CD4-positive, alpha-beta T cell treated with Interleukin-4 for 4 hours (primary cell): ENCODE measurements around the gene NR2F1-AS1.

Source experiments
- DNase-seq: peaks from one replicate; pipeline ENCODE4 v3.0.0-alpha.2; 2020

NR2F1-AS1 gene

GRCh38 chr5:93603078-93603792 lies 22.2 kb upstream of the NR2F1-AS1 start:
- no peak for DNase-seq

GRCh38 chr5:93602241-93603077 lies 21.4 kb upstream of the NR2F1-AS1 start:
- no peak for DNase-seq

GRCh38 chr5:93601802-93602155 lies 20.8 kb upstream of the NR2F1-AS1 start:
- DNase-seq, result no peak

- no peak for DNase-seq
These were observed 20.2 kb upstream of the NR2F1-AS1 start for GRCh38 chr5:93601071-93601801.

- no peak for DNase-seq
These were observed 19.5 kb upstream of the NR2F1-AS1 start for GRCh38 chr5:93600409-93601070.

- DNase-seq, result no peak
These were observed 18.5 kb upstream of the NR2F1-AS1 start for GRCh38 chr5:93599399-93600120.

- no peak for DNase-seq
These were observed 18.0 kb upstream of the NR2F1-AS1 start for GRCh38 chr5:93599001-93599379.

GRCh38 chr5:93598091-93599000 lies 17.3 kb upstream of the NR2F1-AS1 start:
- no peak for DNase-seq

- no peak for DNase-seq
These were observed 15.9 kb upstream of the NR2F1-AS1 start for GRCh38 chr5:93596676-93597490.

- DNase-seq, result no peak
These were observed 15.3 kb upstream of the NR2F1-AS1 start for GRCh38 chr5:93596310-93596675.

- DNase-seq, result no peak
These were observed 14.6 kb upstream of the NR2F1-AS1 start for GRCh38 chr5:93595420-93596147.

GRCh38 chr5:93594591-93595419 lies 13.8 kb upstream of the NR2F1-AS1 start:
- DNase-seq, result no peak

- no peak for DNase-seq
These were observed 12.6 kb upstream of the NR2F1-AS1 start for GRCh38 chr5:93593476-93594131.

- DNase-seq, result no peak
These were observed 11.9 kb upstream of the NR2F1-AS1 start for GRCh38 chr5:93592883-93593282.

GRCh38 chr5:93591323-93591945 lies 10.4 kb upstream of the NR2F1-AS1 start:
- no peak for DNase-seq

GRCh38 chr5:93590493-93590892 lies 9.5 kb upstream of the NR2F1-AS1 start:
- no peak for DNase-seq

GRCh38 chr5:93589829-93590215 lies 8.8 kb upstream of the NR2F1-AS1 start:
- DNase-seq, result no peak
